WERI-Rb-1 (cell line): Measurements from ENCODE around the gene ROBO4.

ENCODE experiments used
- DNase-seq: peaks from one replicate; pipeline ENCODE4 v3.0.0-alpha.2; 2020
- H3K27ac ChIP-seq: fragments of 250-450 bp; sonication (Bioruptor Pico); 2 replicates; pipeline ENCODE4 v1.5.1; 2020; ENCODE audit warnings: mild to moderate bottlenecking, moderate library complexity
- H3K27me3 ChIP-seq: fragments of 250-450 bp; sonication (Bioruptor Pico); 2 replicates; pipeline ENCODE4 v1.5.1; 2021; ENCODE audit warnings: mild to moderate bottlenecking, low read depth, moderate library complexity; ENCODE audit not compliant: insufficient read depth, severe bottlenecking
- H3K36me3 ChIP-seq: fragments of 250-450 bp; sonication (Bioruptor Pico); 2 replicates; pipeline ENCODE4 v1.5.1; 2020; ENCODE audit warnings: mild to moderate bottlenecking, moderate library complexity
- H3K4me3 ChIP-seq: 2 replicates; pipeline ENCODE4 v1.5.1; 2011; ENCODE audit warnings: low read depth, mild to moderate bottlenecking, control low read depth, low read length
- H3K9me3 ChIP-seq: fragments of 250-450 bp; sonication (Bioruptor Pico); 2 replicates; pipeline ENCODE4 v1.5.1; 2021; ENCODE audit warnings: mild to moderate bottlenecking, moderate library complexity; ENCODE audit not compliant: severe bottlenecking
- CTCF ChIP-seq: IDR thresholded peaks from 2 replicates; pipeline ENCODE4 v1.5.1; 2011; ENCODE audit warnings: low read depth, mild to moderate bottlenecking, control low read depth, inconsistent platforms, low read length

ROBO4 gene

GRCh38 chr11:124897674-124898262 is at the start of gene ROBO4:
ROBO4 (minus strand) TSS chr11:124897865; CDS start chr11:124897795, 70 bp downstream.
- Histone ChIP-seq H3K27me3 (peaks cover 9% of the 10 kb centered on the region), H3K4me3 (no peak within 1 kb of the TSS), H3K9me3 (no peaks in the 10 kb centered on the region), H3K27ac (no peak within 1 kb of the TSS), H3K36me3 (no peaks in the 10 kb centered on the region)
- peak; percentile 72 for DNase-seq
- TF ChIP-seq CTCF, result no peak

DNA sequence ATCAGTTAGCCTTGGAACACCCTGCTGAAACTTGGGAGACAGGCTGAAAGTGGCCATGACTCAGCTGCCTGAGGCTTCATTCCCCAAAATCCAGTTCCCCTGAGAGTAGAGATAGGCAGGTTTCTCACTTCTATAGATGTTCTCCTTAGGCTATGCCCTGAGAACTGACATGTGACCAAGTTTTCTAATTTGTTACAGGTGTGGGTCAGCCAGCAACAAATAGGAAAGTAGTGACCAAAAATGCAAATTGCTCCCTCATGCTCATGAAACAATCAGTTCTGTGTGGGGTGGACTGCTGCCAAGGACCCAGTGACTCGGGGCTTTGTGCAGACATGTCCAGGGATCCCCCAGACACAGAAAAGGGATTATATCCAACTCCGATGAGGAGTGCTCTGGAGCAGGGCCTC is 49.1 kb upstream of the ROBO4 start:
- Histone ChIP-seq H3K27ac (no peak overlapping the region), H3K27me3 (no peaks in the 10 kb centered on the region), H3K9me3 (no peaks in the 10 kb centered on the region), H3K36me3 (no peaks in the 10 kb centered on the region), H3K4me3 (no peak overlapping the region)
- DNase-seq, result no peak
- no peak for TF ChIP-seq CTCF

DNA sequence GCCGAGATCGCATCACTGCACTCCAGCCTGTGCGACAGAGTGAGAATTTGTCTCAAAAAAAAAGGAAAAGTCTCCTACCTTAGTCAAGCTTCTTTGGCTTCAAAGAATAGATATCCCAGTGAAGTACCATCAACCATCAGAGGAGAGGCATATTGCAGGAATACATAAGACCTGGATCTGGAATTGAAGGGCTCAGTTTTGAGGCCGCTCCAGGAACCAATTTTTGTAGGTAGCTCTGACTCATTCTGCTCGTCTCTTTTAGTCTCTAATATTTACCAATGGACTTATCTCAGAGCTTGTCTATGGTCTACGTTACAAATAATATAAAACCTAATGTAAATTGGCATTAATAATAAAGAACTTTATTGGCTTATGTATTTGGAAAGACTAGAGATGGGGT is 48.2 kb upstream of the ROBO4 start:
- H3K27ac ChIP-seq, result no peak overlapping the region
- H3K27me3 ChIP-seq, result no peaks in the 10 kb centered on the region
- H3K9me3 ChIP-seq, result no peaks in the 10 kb centered on the region
- H3K36me3 ChIP-seq, result no peaks in the 10 kb centered on the region
- TF ChIP-seq CTCF, result no peak
- DNase-seq, result no peak
- no peak overlapping the region for H3K4me3 ChIP-seq

GRCh38 chr11:124944565-124944964 is 46.9 kb upstream of the ROBO4 start:
- no peaks in the 10 kb centered on the region for H3K36me3 ChIP-seq
- H3K4me3 ChIP-seq, result no peak overlapping the region
- no peak for TF ChIP-seq CTCF
- H3K9me3 ChIP-seq, result no peaks in the 10 kb centered on the region
- DNase-seq, result no peak
- H3K27ac ChIP-seq, result no peak overlapping the region
- no peaks in the 10 kb centered on the region for H3K27me3 ChIP-seq

GRCh38 chr11:124943741-124944140 is 46.1 kb upstream of the ROBO4 start:
- Histone ChIP-seq H3K4me3 (no peak overlapping the region), H3K36me3 (no peaks in the 10 kb centered on the region), H3K27me3 (no peaks in the 10 kb centered on the region), H3K9me3 (no peaks in the 10 kb centered on the region), H3K27ac (no peak overlapping the region)
- TF ChIP-seq CTCF, result no peak
- DNase-seq, result no peak

GRCh38 chr11:124943254-124943616 is 45.6 kb upstream of the ROBO4 start:
- H3K9me3 ChIP-seq, result no peaks in the 10 kb centered on the region
- TF ChIP-seq CTCF, result no peak
- no peak for DNase-seq

More at GRCh38 chr11:124943254-124943616, 45.6 kb upstream of the ROBO4 start:
- Histone ChIP-seq H3K4me3 (no peak overlapping the region), H3K27me3 (no peaks in the 10 kb centered on the region), H3K36me3 (no peaks in the 10 kb centered on the region), H3K27ac (no peak overlapping the region)
